Measurements from ENCODE around the gene IL20.

GRCh38 chr1:206867716-206868115 lies 2.3 kb downstream of the IL20 start:
- no peak for TF ChIP-seq CTCF (IDR thresholded peaks at IDR 0.05)
- no peak for TF ChIP-seq POLR2A (IDR thresholded peaks at IDR 0.05)
